ENCODE measurements around the gene PLA2G7. TPM values are rescaled to one million over a fixed set of nuclear protein-coding genes. Genes with fewer than 3 reads are reported as not detected.
"Not testable (repeated sequence)": the region's sequence is repeated elsewhere in the genome, so short reads cannot be mapped to it uniquely, and the experiment has no call there.

Gene PLA2G7
- total RNA-seq, 1 donor from 2014 or later = 0.21 TPM

DNA sequence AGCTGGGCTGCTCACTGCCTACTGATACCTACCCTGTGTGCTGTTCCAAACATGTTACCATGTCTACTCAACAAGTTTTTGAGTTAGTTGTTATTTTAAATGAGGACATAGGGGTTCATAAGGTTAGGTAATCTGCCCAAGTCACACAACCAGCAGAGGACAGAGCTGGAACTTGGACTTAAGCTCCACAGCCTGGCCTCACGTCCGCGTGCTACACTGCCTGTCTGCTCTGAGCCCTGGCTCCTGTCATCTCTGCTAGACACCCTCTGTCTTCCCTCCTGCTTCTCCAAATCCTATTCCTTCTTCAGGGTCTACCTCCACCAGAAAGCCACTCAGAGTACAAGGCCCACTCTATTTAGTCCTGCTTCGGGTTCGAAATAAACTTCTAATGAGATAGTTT, 29.8 kb upstream of the PLA2G7 start:
- TF ChIP-seq, protein P1, sequence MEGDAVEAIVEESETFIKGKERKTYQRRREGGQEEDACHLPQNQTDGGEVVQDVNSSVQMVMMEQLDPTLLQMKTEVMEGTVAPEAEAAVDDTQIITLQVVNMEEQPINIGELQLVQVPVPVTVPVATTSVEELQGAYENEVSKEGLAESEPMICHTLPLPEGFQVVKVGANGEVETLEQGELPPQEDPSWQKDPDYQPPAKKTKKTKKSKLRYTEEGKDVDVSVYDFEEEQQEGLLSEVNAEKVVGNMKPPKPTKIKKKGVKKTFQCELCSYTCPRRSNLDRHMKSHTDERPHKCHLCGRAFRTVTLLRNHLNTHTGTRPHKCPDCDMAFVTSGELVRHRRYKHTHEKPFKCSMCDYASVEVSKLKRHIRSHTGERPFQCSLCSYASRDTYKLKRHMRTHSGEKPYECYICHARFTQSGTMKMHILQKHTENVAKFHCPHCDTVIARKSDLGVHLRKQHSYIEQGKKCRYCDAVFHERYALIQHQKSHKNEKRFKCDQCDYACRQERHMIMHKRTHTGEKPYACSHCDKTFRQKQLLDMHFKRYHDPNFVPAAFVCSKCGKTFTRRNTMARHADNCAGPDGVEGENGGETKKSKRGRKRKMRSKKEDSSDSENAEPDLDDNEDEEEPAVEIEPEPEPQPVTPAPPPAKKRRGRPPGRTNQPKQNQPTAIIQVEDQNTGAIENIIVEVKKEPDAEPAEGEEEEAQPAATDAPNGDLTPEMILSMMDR (IDR thresholded peaks at IDR 0.05; ENCODE audit: unreplicated experiment) = no peak
- Mint-ChIP-seq H3K4me3 (ENCODE audit: unreplicated experiment) (no peak overlapping the region), H3K9me3 (ENCODE audit: unreplicated experiment) (no peaks in the 10 kb centered on the region), H3K36me3 (ENCODE audit: low read depth, unreplicated experiment) (no peaks in the 10 kb centered on the region), H3K4me1 (ENCODE audit: unreplicated experiment) (no peaks in the 10 kb centered on the region), H3K27ac (ENCODE audit: unreplicated experiment) (no peak overlapping the region), H3K27me3 (ENCODE audit: unreplicated experiment) (no peaks in the 10 kb centered on the region)
- DNase-seq (ENCODE audit: low spot score) = no peak

DNA sequence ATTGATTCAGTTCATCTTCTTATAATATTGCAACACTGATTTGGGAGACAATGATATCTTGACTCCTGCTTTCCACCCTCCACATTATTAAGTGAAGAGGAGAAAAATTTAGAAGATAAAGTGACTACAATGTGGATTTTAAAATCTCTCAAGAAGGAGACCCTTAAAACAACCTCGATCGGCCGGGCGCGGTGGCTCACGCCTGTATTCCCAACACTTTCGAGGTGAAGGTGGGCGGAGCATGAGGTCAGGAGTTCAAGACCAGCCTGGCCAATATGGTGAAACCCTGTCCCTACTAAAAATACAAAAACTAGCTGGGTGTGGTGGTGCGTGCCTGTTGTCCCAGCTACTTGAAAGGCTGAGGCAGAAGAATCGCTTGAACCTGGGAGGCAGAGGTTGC, 29.1 kb upstream of the PLA2G7 start:
- H3K4me3 Mint-ChIP-seq (ENCODE audit: unreplicated experiment); H3K27ac Mint-ChIP-seq (ENCODE audit: unreplicated experiment); DNase-seq (ENCODE audit: low spot score); H3K4me1 Mint-ChIP-seq (ENCODE audit: unreplicated experiment); H3K27me3 Mint-ChIP-seq (ENCODE audit: unreplicated experiment); H3K36me3 Mint-ChIP-seq (ENCODE audit: low read depth, unreplicated experiment); H3K9me3 Mint-ChIP-seq (ENCODE audit: unreplicated experiment): not testable (repeated sequence)

DNA sequence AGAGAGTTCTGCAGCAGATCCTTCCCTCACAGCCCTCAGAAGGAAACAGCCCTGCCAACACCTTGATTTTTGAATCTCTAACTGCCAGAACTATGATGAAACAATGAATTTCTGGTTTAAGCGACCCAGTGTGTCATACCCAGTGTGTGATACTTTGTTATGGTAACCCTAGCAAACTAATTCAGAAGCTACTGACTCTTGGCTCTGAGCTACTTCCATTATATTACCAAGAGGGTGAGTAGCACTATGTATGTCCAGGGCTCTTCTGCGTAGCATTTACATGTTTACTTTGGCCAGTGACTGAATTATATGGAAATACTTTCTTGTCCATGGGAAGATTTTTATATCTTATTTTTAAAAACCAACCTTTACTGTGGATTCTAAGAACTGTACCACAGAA, 28.3 kb upstream of the PLA2G7 start:
- H3K27ac Mint-ChIP-seq (ENCODE audit: unreplicated experiment) = no peak overlapping the region
- H3K9me3 Mint-ChIP-seq (ENCODE audit: unreplicated experiment) = no peaks in the 10 kb centered on the region
- no peaks in the 10 kb centered on the region for H3K4me1 Mint-ChIP-seq (ENCODE audit: unreplicated experiment)
- no peak overlapping the region for H3K4me3 Mint-ChIP-seq (ENCODE audit: unreplicated experiment)
- TF ChIP-seq, protein P1 (IDR thresholded peaks at IDR 0.05; ENCODE audit: unreplicated experiment) = no peak
- no peak for DNase-seq (ENCODE audit: low spot score)
- no peaks in the 10 kb centered on the region for H3K36me3 Mint-ChIP-seq (ENCODE audit: low read depth, unreplicated experiment)
- no peaks in the 10 kb centered on the region for H3K27me3 Mint-ChIP-seq (ENCODE audit: unreplicated experiment)

DNA sequence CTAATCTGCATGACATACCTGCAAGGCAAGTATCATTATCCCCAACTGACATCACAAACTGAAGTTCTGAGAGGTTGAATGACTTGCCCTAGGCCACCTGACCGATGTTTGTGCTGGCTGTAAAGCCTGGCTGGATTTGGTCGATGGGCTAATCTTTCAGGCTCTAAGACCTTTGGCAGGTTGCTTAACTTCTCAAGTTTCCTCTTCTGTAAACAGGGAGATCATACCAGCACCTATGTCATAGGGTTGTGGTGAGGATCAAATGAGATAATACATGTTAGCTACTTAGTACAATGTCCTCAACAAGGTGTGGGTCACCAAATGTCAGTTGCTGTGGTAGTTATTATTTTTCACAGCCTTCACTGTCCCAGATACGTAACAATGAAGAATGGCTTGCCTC, 25.8 kb upstream of the PLA2G7 start:
- DNase-seq (ENCODE audit: low spot score) = no peak
- H3K4me3 Mint-ChIP-seq (ENCODE audit: unreplicated experiment) = no peak overlapping the region
- H3K36me3 Mint-ChIP-seq (ENCODE audit: low read depth, unreplicated experiment) = no peaks in the 10 kb centered on the region
- H3K9me3 Mint-ChIP-seq (ENCODE audit: unreplicated experiment) = no peaks in the 10 kb centered on the region
- H3K4me1 Mint-ChIP-seq (ENCODE audit: unreplicated experiment) = no peaks in the 10 kb centered on the region
- H3K27me3 Mint-ChIP-seq (ENCODE audit: unreplicated experiment) = no peaks in the 10 kb centered on the region
- TF ChIP-seq, protein P1 (IDR thresholded peaks at IDR 0.05; ENCODE audit: unreplicated experiment) = no peak
- H3K27ac Mint-ChIP-seq (ENCODE audit: unreplicated experiment) = no peak overlapping the region

DNA sequence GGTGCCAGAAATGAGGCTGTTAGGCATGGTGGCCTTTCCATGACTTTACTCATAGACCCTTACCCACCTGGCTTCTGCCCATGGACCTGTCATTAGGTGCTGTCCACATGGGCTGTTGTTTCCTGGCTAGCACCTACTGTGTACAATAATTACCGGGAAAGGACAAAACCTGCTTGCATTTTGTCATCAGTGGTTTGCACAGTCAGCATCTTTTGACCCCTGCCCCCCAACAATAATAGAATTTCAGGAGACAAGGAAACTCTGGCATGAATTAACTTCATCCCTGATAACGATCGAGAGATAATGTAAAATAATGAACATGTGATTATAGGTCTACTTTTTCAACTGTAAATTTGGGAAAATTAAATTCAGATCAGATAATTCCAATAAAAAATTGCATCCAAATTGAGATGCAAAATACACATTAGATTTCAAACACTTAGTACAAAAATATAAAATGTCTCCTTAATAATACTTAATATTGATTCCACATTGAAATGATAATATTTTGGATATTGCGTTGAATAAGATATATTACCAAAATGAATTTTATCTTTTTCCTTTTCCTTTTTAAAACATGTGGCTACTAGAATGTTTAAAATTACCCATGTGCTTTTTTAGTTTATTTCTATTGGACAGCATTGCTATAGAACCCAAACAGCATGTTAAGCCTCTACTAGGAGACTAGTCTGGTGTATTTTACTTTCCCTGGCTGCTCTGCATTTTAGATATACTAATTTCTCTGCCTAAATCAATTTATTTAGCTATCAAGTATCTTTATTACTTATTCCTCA, 24.0 kb upstream of the PLA2G7 start:
- DNase-seq (ENCODE audit: low spot score) = no peak
- Mint-ChIP-seq H3K27me3 (ENCODE audit: unreplicated experiment) (no peaks in the 10 kb centered on the region), H3K9me3 (ENCODE audit: unreplicated experiment) (no peaks in the 10 kb centered on the region), H3K4me1 (ENCODE audit: unreplicated experiment) (no peaks in the 10 kb centered on the region), H3K4me3 (ENCODE audit: unreplicated experiment) (no peak overlapping the region), H3K27ac (ENCODE audit: unreplicated experiment) (no peak overlapping the region), H3K36me3 (ENCODE audit: low read depth, unreplicated experiment) (no peaks in the 10 kb centered on the region)
- TF ChIP-seq, protein P1 (IDR thresholded peaks at IDR 0.05; ENCODE audit: unreplicated experiment) = no peak

Data from endothelial cell (in vitro differentiated cells).